ENCODE results near the gene UGT2B28.
"Not testable (repeated sequence)": the region's sequence is repeated elsewhere in the genome, so short reads cannot be mapped to it uniquely, and the experiment has no call there.

Gene UGT2B28

DNA sequence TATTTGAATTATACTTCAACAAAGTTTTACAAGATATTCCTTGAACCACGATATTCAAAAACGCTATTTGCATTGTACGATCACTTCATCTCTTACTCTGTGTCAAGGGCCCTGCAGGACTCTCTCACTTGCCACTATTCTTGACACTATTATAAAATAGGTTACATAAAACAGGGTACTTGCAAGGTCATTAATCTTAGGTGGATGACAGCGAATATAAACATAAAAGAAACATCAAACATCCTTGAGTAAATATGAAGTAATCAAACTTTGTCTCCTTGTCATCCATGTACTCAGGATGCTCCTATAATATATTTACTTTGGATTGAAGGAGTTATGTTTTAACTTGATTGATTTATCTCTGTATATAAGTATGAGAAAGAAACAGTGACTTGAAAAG lies at the start of gene UGT2B28:
Gene UGT2B28 (plus strand): TSS at position 395 of the 400 bp plus-strand sequence. CDS start 26 bp downstream, outside the sequence.
- DNase-seq: not testable (repeated sequence)

DNA sequence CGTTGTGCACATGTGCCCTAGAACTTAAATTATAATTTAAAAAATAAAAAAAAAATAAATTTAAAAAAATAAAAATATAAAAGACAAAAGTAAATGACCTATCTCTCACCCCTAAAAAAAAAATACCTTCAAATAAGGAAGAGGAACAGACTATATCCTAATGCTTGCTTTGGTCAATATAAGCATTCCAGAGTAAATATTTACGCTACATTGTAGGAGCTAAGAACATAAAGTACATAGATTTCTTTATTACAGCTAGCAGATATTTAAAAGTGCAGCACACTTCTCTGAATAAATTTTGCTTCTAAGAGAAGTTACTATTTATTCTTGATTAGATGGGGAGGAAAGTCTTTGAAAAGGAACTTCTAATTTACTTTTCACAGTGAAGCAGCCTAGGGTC lies 41.2 kb upstream of the UGT2B28 start:
- no peak for DNase-seq

DNA sequence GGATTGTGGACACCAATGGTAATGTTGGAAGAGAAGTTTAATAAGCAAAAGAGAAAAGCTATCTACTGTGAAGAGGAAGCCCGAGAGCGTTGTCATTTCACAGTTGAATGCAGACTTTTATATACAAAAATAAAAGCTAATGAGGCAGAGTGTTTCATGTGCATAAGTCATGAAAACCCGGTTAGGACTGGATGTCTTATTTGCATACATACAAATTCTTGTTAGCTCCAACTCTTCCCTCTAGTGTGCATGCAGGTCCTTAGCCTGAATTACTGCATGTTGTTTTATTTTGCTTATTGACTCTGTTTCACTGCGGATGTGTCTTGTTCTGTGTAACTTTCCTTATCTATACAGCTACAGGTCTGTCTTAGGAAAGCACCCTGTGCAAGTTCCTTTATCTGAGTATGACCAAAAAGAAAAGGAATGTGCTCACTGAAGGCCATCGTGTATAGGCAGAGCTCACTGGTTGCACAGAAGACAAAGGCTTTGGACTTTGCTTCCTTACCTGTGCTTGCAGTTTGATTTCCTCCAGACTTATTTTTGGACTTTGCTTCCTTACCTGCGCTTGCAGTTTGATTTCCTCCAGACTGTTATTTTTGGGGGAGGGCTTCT lies 40.6 kb upstream of the UGT2B28 start:
- DNase-seq: no peak

DNA sequence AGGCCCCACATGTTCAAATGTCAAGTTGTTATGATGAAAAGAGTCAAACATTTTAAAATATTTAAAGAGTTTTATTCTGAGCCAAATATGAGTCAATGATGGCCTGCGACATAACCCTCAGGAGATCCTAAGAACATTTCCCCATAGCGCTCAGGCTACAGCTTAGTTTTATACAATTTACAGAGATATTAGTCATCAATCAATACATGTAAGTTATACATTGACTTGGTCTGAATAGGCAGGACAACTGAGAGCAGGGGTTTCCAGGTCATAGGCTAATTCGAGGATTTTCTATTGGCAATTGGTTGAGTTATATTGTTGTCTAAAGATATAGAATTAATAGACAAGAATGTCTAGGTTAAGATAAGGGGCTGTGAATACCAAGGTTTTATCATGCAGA lies 39.5 kb upstream of the UGT2B28 start:
- DNase-seq: not testable (repeated sequence)

DNA sequence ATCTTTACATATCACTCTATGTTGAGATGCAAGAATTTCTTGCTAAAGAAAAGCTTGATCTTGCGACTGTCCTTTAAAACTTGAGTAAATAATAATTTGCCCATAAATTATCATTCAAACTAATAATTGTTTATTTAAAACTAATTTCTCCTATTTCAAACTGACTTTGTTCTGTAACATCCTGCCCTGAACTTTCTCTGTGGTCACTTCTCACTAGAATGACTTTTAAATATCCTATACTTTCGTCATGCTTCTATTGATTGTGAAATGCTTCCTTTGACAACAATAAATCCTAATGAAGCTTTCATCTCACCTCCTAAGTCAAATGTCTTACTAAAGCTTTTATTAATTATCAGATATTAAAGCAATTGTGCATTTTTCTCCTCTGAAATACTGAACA lies 38.5 kb upstream of the UGT2B28 start:
- DNase-seq: not testable (repeated sequence)

DNA sequence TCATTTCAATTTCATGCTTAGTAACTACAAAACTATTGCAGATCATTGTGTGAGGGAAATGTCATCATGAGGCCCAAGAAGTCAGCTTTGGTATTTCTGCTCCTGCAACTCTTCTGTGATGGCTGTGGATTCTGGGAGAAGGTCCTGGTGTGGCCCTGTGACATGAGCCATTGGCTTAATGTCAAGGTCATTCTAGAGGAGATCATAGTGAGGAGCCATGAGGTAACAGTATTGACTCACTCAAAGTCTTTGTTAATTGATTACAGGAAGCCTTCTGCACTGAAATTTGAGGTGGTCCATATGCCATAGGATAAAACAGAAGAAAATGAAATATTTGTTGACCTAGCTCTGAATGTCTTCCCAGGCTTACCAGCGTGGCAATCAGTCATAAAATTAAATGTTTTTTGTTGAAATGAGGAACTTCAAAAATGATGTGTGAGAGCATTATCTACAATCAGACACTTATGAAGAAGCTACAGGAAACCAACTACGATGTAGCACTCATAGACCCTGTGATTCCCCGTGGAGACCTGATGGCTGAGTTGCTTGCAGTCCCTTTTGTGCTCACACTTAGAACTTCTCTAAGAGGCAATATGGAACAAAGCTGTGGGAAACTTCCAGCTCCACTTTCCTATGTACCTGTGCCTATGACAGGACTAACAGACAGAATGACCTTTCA lies 37.6 kb upstream of the UGT2B28 start:
- DNase-seq: not testable (repeated sequence)

DNA sequence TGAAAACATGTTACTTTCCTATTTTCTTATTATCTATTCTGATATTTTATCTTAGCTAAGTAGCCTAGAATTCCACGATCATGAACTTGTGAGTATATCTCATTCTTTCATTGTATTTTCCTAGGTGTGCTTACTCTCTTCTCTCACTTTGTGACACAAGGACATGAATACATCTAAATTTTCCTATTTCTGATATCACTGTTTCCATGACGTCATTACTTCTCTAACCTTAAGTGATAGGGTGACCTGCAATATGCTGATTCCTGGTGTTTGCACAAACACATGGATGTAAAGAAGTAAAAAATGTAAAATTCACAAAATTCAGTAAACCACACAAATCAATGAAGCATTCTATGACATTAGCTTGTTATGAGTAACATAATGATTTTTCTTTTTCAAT lies 29.4 kb upstream of the UGT2B28 start:
- DNase-seq: not testable (repeated sequence)

DNA sequence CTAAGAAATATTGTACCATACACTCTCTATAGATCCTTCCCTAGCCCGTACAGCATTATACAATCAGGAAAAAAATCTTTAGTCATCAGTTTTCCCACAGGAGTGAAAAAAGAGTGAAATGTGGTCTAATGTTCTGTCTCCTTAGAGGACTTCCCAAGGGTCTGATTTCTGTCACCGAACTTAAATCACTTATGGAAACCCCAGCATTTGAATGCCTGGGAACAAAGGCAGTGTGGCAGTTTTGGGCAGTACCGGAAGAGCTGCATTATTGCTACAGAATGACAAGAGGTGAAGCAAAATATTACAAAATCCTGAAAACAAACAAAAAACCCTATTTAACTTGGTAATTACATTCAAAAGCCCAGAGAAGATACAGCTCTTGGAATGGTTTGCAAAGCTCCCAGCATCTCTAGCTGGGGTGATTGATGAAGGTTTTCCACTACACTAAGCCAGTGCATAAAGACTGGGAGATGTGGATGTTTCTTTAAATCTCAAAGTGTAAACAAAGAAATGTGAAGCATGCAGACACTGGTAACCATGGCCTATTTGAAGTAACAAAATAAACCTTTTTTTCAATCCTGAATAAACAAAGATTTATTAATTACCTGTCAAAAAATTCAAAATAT lies 27.0 kb upstream of the UGT2B28 start:
- DNase-seq: not testable (repeated sequence)

DNA sequence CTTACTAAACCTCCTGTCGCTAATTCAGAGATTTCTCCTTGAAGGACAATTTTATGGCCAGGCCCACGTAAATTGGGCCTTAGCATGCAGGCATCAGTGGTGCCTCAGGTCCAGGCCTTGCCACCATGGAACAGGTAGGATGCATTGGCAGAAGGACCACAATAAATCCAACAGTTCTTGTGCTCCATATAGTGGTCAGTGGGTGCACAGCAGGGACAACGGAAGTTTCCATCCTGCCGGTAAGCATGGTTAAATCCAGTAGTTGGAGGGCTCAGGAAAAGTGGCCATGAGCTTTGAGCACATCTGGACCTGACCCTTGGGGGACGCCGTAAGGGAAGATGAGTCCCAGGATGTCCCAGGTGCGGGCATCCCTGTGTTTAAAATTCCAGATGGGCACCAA lies 11.7 kb upstream of the UGT2B28 start:
- DNase-seq: not testable (repeated sequence)

DNA sequence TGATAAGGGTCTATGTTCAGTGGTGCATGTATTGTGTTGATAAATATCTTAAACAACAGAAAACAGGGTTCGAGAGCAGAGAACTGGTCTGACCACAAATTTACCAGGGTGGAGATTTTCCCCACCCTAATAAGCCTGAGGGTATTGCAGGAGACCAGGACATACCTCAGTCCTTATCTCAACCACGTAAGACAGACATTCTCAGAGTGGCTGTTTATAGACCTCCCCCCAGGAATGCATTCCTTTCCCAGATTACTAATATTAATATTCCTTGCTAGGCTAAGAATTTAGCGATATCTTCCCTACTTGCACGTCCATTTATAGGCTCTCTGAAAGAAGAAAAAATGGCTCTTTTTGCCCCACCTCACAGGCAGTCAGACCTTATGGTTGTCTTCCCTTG lies 16.1 kb downstream of the UGT2B28 start:
- not testable (repeated sequence) for DNase-seq

DNA sequence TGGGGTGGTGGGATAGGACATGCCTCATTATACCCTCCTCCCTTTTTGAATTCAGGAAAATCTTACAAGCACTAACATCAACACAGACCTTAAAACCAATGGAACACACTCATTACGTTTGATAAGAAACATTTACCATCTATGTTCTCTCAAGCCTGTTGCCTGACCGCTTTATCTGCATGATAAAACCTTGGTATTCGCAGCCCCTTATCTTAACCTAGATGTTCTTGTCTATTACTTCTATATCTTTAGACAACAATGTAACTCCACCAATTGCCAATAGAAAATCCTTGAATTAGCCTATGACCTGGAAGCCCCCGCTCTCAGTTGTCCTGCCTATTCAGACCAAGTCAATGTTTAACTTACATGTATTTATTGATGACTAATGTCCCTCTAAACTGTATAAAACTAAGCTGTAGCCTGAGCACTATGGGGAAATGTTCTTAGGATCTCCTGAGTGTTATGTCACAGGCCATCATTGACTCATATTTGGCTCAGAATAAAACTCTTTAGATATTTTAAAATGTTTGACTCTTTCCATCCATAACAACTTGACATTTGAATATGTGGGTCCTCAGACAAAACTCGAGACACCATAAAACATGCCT lies 28.3 kb downstream of the UGT2B28 start:
- DNase-seq: not testable (repeated sequence)

DNA sequence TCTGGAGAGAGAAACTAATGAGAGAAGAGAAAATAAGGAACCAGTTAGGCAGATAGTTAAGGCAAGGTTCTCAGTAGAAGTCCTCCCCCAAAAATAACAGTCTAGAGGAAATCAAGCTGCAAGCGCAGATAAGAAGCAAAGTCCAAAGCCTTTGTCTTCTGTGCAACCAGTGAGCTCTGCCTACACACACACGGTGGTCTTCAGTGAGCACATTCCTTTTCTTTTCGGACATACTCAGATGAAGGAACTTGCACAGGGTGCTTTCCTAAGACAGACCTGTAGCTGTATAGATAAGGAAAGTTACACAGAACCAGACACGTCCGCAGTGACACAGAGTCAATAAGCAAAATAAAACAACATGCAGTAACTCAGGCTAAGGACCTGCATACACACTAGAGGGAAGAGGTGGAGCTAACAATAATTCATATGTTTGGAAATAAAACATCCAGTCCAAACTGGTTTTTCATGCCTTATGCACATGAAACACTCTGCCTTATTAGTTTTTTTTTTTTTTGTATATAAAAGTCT lies 29.3 kb downstream of the UGT2B28 start:
- DNase-seq: not testable (repeated sequence)

DNA sequence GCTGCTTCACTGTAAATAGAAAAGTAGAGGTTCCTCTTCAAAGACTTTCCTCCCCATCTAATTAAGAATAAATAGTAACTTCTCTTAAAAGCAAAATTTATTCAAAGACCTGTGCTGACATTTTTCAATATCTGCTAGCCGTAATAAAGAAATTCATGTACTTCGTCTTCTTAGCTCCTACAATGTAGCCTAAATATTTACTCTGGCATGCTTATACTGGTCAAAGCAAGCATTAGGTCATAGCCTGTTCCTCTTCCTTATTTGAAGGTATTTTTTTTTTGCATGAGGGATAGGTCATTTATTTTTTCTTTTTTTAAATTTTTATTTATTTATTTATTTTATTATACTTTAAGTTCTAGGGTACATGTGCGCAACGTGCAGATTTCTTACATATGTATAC lies 30.0 kb downstream of the UGT2B28 start:
- DNase-seq: not testable (repeated sequence)

DNA sequence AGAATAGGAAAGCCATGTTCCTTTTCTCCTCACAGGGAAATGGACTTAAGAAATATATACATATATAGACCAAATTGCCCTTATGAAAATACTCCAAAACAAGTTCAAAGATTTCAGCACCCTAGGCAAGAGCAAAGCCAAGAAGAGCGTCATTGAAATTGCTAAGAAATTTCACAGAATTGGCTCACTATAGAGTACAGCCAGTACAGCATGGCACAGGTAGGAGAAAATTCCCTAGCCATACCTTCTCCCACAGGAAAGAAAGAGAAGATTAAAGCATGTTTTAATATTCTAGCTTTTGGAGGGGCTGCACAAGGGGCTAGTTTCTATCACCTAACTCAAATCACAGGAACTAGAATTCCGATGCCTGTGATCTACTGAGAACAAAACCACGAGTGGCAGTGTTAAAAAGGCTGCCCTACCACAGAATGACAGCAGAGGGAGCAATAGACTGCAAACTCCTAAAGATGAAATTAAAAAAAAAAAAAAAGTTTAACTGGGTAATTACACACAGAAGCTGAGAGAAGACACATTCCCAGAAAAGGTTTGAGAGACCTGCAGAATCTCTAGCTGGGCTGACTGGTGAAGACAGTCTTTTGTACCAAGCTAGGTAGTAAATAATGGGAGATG lies 37.5 kb downstream of the UGT2B28 start:
- peak; percentile 17 for DNase-seq

DNA sequence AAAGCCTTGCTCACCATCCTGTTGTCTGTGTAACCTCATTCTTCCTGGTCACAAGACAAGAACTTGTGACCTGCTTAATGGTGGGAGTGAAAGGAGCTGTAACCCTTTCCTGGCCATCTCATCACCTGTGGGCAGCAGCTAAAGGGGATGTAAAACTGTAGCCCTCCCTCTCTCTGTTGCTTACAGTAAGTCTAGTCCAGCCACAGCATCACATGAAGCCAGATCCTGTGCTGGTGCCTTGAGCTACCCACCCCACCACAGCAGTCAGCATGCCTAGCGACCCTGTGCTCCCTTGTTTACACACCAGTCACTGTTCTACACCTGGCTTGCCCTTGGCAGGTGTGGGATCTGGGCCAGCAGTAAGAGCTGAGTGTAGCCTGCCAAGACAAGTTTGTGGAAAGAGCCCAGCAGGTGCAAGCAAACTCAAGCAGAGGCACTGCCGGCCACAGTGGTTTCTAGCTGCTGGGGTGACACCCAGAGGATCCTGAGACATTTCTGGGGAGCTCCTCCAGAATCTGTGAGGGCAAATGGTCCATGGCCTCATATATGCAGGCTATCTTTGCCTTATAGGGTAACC lies 41.0 kb downstream of the UGT2B28 start:
- no peak for DNase-seq

DNA sequence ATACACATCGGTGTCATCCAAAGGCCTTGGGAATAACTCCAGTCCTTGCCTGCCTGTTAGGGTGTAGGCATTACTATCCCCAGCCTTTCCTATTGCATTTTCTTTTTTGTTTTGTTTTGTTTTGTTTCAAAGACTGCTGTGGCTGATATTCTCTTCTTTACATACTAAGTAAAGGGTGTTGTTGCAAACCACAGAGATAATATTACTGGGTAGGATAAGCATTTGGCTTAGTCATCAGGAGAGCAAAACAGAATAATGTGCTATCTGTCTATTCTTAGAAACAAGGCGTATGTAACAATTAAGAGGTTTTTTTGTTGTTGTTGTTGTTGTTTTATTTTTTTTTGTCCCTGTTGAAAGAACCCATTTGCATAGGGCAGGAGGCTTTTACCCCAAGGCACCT lies 41.8 kb downstream of the UGT2B28 start:
- no peak for DNase-seq

DNA sequence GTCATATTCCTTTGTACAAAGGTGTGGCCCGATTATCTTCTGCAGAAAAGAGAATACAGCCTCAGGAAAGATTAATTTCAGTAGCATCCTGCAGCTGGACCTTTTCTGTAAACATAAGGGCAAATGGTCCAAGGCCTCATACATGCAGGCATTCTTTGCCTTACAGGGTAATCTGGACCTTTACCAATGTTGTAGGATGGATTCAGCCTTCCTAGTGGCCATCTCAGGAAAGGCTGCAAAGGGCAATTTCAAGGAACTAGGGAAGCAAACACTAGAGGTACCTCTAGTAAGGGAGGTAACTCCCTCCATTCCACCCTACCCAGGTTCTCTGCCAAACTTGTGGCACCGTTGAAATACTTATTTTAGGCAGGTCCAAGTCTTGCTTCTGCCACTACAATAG lies 43.0 kb downstream of the UGT2B28 start:
- no peak for DNase-seq

DNA sequence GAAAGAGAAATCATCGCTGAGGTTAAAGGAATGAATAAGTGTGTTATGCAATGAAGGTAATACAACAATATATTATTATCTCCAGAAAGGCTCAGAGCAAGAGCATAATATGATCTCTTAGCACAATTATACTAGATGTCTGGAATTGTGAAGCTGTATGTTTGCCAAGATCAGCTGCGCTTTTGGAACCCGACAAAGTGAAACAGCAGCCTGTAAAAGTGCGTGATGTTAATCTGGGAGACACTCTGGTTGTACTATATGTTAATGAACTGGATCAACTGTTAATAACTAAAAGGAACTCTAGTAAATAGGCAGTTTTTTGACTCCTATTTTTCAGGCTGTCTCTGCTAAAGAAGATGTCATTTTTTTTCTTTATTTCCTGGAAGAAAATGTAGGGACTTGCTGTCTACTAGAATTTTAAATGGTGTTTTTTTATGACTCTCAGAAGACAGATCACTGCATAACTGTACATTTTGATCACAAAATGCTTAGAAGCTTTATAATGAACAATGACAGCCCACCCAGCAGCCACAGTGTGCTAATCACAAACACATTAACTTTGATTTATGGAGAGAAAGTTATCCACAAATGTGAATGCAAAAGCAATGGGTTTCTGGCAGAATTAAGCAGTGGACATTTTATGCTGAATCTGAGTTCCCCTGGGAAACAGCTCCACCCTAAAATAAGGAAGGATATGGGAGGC lies 50.2 kb downstream of the UGT2B28 start:
- DNase-seq: no peak

DNA sequence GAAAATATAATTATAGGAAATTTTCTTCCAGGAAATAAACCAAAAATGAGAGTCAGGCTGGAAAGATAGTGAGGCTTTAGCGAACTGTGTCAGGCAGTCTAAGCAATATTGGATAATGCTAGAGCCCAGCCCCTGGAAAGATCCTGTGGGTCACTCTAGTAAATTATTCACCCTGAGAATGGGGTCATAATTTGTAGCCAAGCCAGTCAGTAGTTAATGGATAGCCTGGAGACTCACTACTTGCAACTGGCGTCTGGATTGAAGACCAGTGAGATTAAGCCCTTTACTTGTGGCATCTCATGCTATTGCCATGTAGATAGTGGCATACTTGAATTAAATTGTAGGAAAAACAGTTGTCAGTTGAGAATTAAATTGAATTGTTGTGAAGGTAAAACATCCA lies 51.0 kb downstream of the UGT2B28 start:
- not testable (repeated sequence) for DNase-seq

DNA sequence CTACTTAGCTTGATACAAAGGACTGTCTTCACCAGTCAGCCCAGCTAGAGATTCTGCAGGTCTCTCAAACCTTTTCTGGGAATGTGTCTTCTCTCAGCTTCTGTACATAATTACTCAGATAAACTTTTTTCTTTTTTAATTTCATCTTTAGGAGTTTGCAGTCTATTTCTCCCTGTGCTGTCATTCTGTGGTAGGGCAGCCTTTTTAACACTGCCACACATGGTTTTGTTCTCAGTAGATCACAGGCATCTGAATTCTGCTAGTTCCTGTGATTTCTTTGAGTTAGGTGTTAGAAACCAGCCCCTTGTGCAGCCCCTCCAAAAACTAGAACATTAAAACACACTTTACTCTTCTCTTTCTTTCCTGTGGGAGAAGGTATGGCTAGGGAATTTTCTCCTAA lies 55.2 kb downstream of the UGT2B28 start:
- not testable (repeated sequence) for DNase-seq

DNA sequence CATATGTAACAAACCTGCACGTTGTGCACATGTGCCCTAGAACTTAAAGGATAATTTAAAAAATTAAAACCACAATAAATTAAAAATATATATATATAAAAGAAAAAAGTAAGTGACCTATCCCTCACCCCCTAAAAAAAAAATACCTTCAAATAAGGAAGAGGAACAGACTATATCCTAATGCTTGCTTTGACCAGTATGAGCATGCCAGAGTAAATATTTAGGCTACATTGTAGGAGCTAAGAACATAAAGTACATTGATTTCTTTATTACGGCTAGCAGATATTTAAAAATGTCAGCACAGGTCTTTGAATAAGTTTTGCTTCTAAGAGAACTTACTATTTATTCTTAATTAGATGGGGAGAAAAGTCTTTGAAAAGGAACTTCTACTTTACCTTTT lies 62.8 kb downstream of the UGT2B28 start:
- not testable (repeated sequence) for DNase-seq

All from right hindlimb (tissue), 1 donor.